HG02981 (cell line): ENCODE measurements around the gene ERRFI1.
"Not testable (repeated sequence)": the region's sequence is repeated elsewhere in the genome, so short reads cannot be mapped to it uniquely, and the experiment has no call there.

Experiments
- ATAC-seq: cut with Tn5 transposase; IDR thresholded peaks from one replicate; pipeline ENCODE4 v1.9.1; 2021; ENCODE audit warnings: mild to moderate bottlenecking, moderate library complexity; ENCODE audit not compliant: unreplicated experiment

ERRFI1 gene

GRCh38 chr1:7975212-7975865 is 50.8 kb downstream of the ERRFI1 start:
- ATAC-seq, result no peak

GRCh38 chr1:7973086-7973485 is 53.0 kb downstream of the ERRFI1 start:
- no peak for ATAC-seq

GRCh38 chr1:7972285-7972684 is 53.8 kb downstream of the ERRFI1 start:
- no peak for ATAC-seq

GRCh38 chr1:7971024-7971423 is 55.1 kb downstream of the ERRFI1 start:
- ATAC-seq, result no peak

GRCh38 chr1:7970246-7970645 is 55.9 kb downstream of the ERRFI1 start:
- no peak for ATAC-seq

GRCh38 chr1:7967651-7968050 is 58.5 kb downstream of the ERRFI1 start:
- no peak for ATAC-seq

GRCh38 chr1:7967196-7967595 is 58.9 kb downstream of the ERRFI1 start:
- no peak for ATAC-seq

- no peak for ATAC-seq
Measured at GRCh38 chr1:7964476-7964875, 61.6 kb downstream of the ERRFI1 start.

- ATAC-seq, result not testable (repeated sequence)
Measured at GRCh38 chr1:7963841-7964240, 62.3 kb downstream of the ERRFI1 start.

- ATAC-seq, result not testable (repeated sequence)
Measured at GRCh38 chr1:7963378-7963730, 62.8 kb downstream of the ERRFI1 start.

GRCh38 chr1:7962636-7963377 is 63.3 kb downstream of the ERRFI1 start:
- no peak for ATAC-seq

GRCh38 chr1:7962014-7962335 is 64.1 kb downstream of the ERRFI1 start:
- peak; percentile 12 for ATAC-seq
